Muscle of leg (tissue), 11 donors: ENCODE results near the gene KRTAP10-9. TPM values are rescaled to one million over a fixed set of nuclear protein-coding genes. Genes with fewer than 3 reads are reported as not detected.
"Not testable (repeated sequence)": the region's sequence is repeated elsewhere in the genome, so short reads cannot be mapped to it uniquely, and the experiment has no call there.

Experiments used
- DNase-seq: peaks from one replicate; pipeline ENCODE4 v3.0.0; 2013
- H3K27ac ChIP-seq: one replicate; pipeline ENCODE4 v1.5.1; 2013; ENCODE audit warnings: mild to moderate bottlenecking, low read length, control low read depth
- H3K27me3 ChIP-seq: one replicate; pipeline ENCODE4 v1.6.1; 2013; ENCODE audit warnings: low read length; ENCODE audit not compliant: control insufficient read depth, insufficient read depth
- H3K36me3 ChIP-seq: one replicate; pipeline ENCODE4 v1.6.1; 2013; ENCODE audit warnings: low read length; ENCODE audit not compliant: control insufficient read depth, insufficient read depth
- H3K4me1 ChIP-seq: one replicate; pipeline ENCODE4 v1.6.1; 2013; ENCODE audit warnings: low read length; ENCODE audit not compliant: control insufficient read depth, insufficient read depth
- H3K4me3 ChIP-seq: one replicate; pipeline ENCODE4 v1.5.1; 2013; ENCODE audit warnings: low read length, control low read depth
- H3K9me3 ChIP-seq: replicated peaks from 2 replicates; pipeline ENCODE4 v1.6.1; 2013; ENCODE audit warnings: low read depth, low read length; ENCODE audit not compliant: control insufficient read depth
- WGBS: methylation state at CpG from one replicate; pipeline ENCODE4 v1.1.5; 2013; ENCODE audit warnings: missing lambda C conversion rate; ENCODE audit not compliant: insufficient coverage; 5-methylcytosine and 5-hydroxymethylcytosine counted together
- polyA plus RNA-seq, 8 donors: library from polyadenylated mRNA; unstranded; fragments of 120-200 nt; gene quantifications; one replicate each; pipeline versions ENCODE4 v1.2.1 to v1.2.3, GENCODE V29; 2013; ENCODE audit warnings: inconsistent platforms in 1 of 8, low replicate concordance in 1 of 8; ENCODE audit not compliant: insufficient read length in 8 of 8, insufficient read depth in 1 of 8
- total RNA-seq: library from RNA; stranded (reverse); fragments of 120-200 nt; gene quantifications from one replicate; pipeline ENCODE4 v1.2.4, GENCODE V29; 2013

The KRTAP10-9 gene
- total and polyA plus RNA-seq, 9 donors, result not detected

DNA sequence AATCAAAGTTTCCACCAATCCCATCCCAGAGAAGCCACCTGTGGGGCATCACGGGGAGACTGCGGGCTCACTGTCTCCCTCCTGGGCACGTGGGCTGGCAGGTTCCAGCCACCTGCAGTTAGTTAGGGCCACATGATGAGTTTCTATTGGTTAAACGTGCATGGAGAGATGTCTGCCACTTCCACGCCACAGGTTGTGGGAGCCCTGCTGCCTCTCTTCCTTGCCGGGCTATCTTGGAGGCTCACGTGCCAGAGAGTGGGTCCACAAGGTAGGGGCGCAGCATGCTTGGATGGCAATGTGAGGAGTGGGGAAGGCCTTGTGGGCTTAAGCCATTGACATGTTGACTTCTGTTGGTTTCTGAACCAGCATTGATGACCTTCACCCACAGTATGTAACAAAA lies 23.0 kb upstream of the KRTAP10-9 start:
- 71% methylated on average over 4 of the region's 8 CpGs for WGBS
- no peak for DNase-seq
- peaks cover 3% of the 10 kb centered on the region for H3K4me1 ChIP-seq
- no peak overlapping the region for H3K27ac ChIP-seq
- H3K9me3 ChIP-seq, result no peaks in the 10 kb centered on the region
- peaks cover 6% of the 10 kb centered on the region for H3K27me3 ChIP-seq
- H3K4me3 ChIP-seq, result no peak overlapping the region
- H3K36me3 ChIP-seq, result no peaks in the 10 kb centered on the region

DNA sequence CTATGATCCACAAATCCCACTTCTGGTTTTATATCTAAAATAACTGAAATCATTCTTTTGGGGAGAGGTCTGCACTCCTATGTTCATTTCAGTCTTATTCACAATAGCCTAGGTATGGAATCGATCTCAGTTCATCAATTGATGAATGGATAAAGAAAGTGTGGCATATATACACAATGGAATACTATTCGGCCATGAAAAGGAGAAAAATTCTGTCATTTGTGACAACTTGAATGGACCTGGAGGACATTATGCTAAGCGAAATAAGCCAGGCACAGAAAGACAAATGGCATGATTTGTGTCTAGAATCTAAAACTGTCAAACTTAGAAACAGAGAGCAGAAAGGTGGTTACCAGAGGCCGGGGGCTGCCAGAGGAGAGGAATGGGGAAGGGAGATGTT lies 20.4 kb upstream of the KRTAP10-9 start:
- Histone ChIP-seq H3K4me3 (no peak overlapping the region), H3K27me3 (peaks cover 8% of the 10 kb centered on the region), H3K9me3 (peaks cover 6% of the 10 kb centered on the region), H3K27ac (no peak overlapping the region), H3K36me3 (no peaks in the 10 kb centered on the region), H3K4me1 (peaks cover 1% of the 10 kb centered on the region)
- 86% methylated on average over 2 of the region's 4 CpGs for WGBS
- DNase-seq, result no peak

DNA sequence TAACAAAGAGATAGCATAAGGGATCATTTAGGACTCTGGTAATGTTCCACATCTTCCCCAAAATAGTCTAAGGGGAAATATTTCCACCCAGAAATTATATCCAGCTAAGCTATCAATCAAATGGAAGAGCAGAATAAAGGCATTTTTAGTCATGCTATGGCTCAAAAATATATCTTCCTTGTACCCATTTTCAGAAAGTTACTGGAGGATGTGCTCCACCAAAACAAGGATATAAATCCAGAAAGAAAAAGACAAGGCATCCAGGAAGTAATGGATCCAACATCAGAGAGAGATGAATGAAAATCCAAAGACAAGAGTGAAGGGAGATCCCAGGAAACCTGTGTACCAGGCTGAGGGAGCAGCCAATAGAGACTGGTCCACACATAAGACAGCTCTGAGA lies 17.7 kb upstream of the KRTAP10-9 start:
- Histone ChIP-seq H3K36me3 (no peaks in the 10 kb centered on the region), H3K4me3 (no peak overlapping the region), H3K27ac (no peak overlapping the region), H3K4me1 (no peaks in the 10 kb centered on the region), H3K9me3 (peaks cover 9% of the 10 kb centered on the region), H3K27me3 (peaks cover 3% of the 10 kb centered on the region)
- no peak for DNase-seq

DNA sequence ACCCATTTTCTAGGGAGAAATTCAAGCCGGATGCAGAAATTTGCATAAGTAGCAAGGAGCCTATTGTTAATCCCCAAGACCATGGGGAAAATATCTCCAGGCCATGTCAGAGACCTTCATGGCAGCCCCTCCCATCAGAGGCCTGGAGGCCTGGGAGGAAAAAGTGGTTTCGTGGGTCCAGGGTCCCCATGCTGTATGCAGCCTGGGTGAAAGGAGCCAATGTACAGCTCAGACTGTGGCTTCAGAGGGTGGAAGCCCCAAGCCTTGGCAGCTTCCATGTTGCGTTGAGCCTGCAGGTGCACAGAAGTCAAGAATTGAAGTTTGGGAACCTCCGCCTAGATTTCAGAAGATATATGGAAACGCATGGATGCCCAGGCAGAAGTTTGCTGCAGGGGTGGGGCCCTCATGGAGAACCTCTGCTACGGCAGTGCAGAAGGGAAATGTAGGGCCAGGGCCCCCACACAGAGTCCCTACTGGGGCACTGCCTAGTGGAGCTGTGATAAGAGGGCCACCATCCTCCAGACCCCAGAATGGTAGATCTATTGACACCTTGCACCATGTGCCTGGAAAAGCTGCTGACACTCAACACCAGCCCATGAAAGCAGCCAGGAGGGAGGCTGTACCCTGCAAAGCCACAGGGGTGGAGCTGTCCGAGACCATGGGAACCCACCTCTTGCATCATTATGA lies 16.6 kb upstream of the KRTAP10-9 start:
- not testable (repeated sequence) for DNase-seq, H3K36me3 ChIP-seq
- 94% methylated on average over 7 of the region's 7 CpGs for WGBS

DNA sequence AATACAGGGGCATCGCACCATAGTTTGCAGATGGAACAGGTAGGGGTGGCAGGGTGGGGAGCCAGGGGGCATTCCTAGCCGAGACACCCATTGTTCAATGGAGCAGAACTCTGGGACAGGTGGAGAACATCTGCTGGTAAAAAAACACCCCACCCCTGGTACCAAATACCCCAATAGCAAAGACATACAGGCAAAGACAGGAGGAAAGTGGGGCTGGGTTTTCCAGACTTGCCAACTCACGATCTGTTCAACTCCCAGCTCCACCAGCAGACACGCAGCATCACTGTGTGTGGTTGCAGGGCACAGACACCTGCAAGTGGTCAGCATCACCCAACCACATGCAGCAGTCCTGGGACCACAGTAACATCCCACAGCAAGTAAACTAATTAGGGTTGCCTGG lies 15.3 kb upstream of the KRTAP10-9 start:
- Histone ChIP-seq H3K27ac (no peak overlapping the region), H3K36me3 (no peaks in the 10 kb centered on the region), H3K9me3 (peaks cover 9% of the 10 kb centered on the region), H3K4me3 (no peak overlapping the region), H3K27me3 (peaks cover 11% of the 10 kb centered on the region), H3K4me1 (no peaks in the 10 kb centered on the region)
- DNase-seq, result no peak
- 87% methylated on average over 3 of the region's 4 CpGs for WGBS

More for the DNA sequence above, 16.6 kb upstream of the KRTAP10-9 start:
- not testable (repeated sequence) for H3K4me1 ChIP-seq, H3K27me3 ChIP-seq, H3K27ac ChIP-seq, H3K4me3 ChIP-seq, H3K9me3 ChIP-seq

DNA sequence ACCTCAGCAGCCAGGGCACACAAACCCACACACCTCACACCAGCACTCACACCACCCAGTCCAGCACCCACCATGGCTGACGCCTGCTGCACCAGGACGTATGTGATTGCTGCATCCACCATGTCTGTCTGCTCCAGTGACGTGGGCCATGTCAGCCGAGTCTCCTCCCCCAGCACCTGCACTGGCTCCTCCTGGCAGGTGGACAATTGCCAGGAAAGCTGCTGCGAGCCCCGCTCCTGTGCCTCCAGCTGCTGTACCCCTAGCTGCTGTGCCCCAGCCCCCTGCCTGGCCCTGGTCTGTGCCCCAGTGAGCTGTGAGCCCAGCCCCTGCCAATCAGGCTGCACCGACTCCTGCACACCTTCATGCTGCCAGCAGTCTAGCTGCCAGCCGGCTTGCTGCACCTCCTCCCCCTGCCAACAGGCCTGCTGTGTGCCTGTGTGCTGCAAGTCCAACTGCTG lies 14.8 kb upstream of the KRTAP10-9 start, which contains the start of gene KRTAP10-8:
Gene KRTAP10-8 (plus strand): TSS at position 51 of the 458 bp plus-strand sequence. CDS start 22 bp downstream, at position 73.
- H3K36me3 ChIP-seq, result no peaks in the 10 kb centered on the region
- peaks cover 9% of the 10 kb centered on the region for H3K9me3 ChIP-seq
- H3K27ac ChIP-seq, result no peak within 1 kb of the TSS
- no peak within 1 kb of the TSS for H3K4me3 ChIP-seq
- H3K27me3 ChIP-seq, result peaks cover 12% of the 10 kb centered on the region
- DNase-seq, result no peak
- 74% methylated on average over 8 of the region's 8 CpGs for WGBS
- H3K4me1 ChIP-seq, result no peaks in the 10 kb centered on the region

DNA sequence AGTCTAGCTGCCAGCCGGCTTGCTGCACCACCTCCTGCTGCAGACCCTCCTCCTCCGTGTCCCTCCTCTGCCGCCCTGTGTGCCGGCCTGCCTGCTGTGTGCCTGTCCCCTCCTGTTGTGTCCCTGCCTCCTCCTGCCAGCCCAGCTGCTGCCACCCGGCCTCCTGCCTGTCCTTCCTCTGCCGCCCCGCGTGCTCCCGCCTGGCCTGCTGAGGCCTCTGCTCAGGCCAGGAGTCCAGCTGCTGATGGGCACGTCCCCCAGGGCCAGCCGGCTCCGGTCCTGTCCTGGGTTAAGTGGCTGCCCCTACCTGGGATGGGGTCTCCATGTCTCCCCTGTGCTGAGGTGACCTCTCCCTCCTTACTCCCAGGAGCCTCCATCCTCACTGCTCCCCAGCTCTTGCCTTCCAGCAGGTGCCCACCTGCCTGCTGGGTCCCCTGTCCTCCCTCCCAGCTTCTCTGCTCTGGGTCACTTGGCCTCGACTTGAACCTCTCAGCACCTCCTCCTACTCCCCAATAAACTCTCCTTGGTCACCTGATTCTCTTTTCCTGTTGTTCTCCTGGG lies 14.1 kb upstream of the KRTAP10-9 start:
- H3K36me3 ChIP-seq, result no peaks in the 10 kb centered on the region
- no peak overlapping the region for H3K27ac ChIP-seq
- no peak for DNase-seq
- WGBS, result 82% methylated on average over 12 of the region's 13 CpGs
- peaks cover 9% of the 10 kb centered on the region for H3K9me3 ChIP-seq
- H3K27me3 ChIP-seq, result peaks cover 12% of the 10 kb centered on the region
- H3K4me1 ChIP-seq, result no peaks in the 10 kb centered on the region
- H3K4me3 ChIP-seq, result no peak overlapping the region

DNA sequence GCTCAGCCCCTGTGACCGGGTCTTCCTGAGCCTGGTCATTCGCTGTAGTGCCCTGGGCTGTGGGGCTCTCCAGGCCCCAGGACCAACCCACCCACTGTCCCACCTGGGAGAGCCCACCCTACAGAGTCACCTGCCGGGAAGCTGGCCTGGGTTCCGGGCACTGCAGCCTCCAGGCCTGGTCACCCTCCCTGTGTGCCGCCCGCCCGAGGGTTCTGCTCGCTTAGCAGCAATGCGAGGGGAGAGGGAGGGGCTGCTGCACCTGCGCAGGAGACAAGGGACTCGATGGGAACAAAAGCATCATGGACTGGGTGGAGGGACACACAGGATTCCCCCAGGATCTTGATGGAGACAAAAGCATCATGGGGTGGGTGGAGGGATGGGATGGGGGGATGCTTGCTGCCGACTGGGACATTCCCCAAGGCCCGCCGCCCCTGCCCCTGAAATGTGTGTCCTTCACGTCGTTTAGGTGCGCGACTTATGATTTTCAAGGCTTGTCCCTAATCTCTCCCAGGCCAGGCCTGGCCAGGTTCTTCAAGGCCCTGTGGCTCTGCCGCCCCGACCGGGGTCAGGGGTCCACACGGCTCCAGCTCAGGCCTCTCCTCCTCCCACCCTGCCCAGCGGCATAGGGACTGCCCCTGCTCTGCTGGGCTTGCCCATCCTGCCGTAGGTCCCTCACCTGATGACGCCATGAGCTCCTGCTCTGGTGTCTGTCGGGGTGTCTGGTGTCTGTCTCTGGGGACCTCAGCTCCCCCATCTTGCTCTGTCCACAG lies 13.3 kb upstream of the KRTAP10-9 start:
- WGBS, result 80% methylated on average over 25 of the region's 26 CpGs
- no peaks in the 10 kb centered on the region for H3K4me1 ChIP-seq
- H3K4me3 ChIP-seq, result no peak overlapping the region
- no peaks in the 10 kb centered on the region for H3K36me3 ChIP-seq
- peaks cover 9% of the 10 kb centered on the region for H3K9me3 ChIP-seq
- H3K27ac ChIP-seq, result no peak overlapping the region
- H3K27me3 ChIP-seq, result peaks cover 12% of the 10 kb centered on the region
- no peak for DNase-seq

DNA sequence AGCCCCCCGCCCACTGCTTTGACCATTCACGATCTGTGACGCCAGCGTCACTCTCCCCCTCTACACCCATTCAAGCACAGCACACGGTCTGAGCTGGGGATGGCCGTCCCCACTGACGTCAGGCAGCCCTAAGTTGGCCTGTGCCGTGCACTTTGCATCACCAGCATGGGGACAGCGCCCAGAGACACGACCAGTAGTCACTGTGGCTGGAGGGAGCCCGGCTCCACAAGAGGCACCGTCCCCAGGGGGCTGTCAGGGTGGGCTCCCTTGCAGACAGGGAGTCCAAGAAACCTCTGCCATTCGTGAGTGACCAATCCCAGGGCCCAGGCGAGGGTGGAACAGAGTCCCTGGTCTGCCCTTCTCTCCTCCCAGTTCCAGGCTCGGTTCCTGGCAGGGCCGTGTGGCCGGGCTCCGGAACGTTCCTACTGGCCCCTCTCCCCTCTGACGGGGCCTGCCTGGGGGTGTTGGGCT lies 12.7 kb upstream of the KRTAP10-9 start:
- no peak overlapping the region for H3K27ac ChIP-seq
- 82% methylated on average over 14 of the region's 20 CpGs for WGBS
- H3K4me3 ChIP-seq, result no peak overlapping the region
- peaks cover 9% of the 10 kb centered on the region for H3K9me3 ChIP-seq
- H3K36me3 ChIP-seq, result no peaks in the 10 kb centered on the region
- H3K27me3 ChIP-seq, result peaks cover 12% of the 10 kb centered on the region
- no peak for DNase-seq
- H3K4me1 ChIP-seq, result no peaks in the 10 kb centered on the region

DNA sequence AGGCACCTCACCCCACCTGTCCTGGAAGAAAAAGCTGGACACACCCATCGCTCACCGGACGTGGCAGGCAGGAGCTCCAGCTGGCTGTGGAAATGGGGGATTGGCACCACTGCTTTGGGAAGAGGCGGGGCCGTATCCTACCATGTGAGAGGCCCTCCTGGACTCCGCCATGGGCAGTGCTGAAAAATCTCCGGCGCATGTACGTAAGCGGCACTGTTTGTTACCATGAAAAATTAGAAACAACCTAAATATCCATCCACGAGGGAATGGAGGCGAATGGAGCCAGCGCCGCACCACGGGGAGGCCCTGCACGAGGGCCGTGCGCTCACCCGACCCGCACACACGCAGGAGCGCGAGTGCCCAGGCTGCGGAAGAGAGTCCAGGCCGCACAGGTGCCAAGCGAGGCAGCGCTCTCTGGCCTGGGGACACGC lies 11.9 kb upstream of the KRTAP10-9 start:
- no peak overlapping the region for H3K27ac ChIP-seq
- peaks cover 12% of the 10 kb centered on the region for H3K27me3 ChIP-seq
- no peak for DNase-seq
- 86% methylated on average over 22 of the region's 28 CpGs for WGBS
- no peaks in the 10 kb centered on the region for H3K4me1 ChIP-seq
- H3K36me3 ChIP-seq, result no peaks in the 10 kb centered on the region
- H3K4me3 ChIP-seq, result no peak overlapping the region
- peaks cover 7% of the 10 kb centered on the region for H3K9me3 ChIP-seq
